ENCODE data around the gene HDAC4. TPM values are rescaled to one million over a fixed set of nuclear protein-coding genes. Genes with fewer than 3 reads are reported as not detected.

HDAC4 gene
- total and polyA plus RNA-seq, 8 donors = 1.7 to 98.8 (median 24.5) TPM

- TF ChIP-seq, protein P1, sequence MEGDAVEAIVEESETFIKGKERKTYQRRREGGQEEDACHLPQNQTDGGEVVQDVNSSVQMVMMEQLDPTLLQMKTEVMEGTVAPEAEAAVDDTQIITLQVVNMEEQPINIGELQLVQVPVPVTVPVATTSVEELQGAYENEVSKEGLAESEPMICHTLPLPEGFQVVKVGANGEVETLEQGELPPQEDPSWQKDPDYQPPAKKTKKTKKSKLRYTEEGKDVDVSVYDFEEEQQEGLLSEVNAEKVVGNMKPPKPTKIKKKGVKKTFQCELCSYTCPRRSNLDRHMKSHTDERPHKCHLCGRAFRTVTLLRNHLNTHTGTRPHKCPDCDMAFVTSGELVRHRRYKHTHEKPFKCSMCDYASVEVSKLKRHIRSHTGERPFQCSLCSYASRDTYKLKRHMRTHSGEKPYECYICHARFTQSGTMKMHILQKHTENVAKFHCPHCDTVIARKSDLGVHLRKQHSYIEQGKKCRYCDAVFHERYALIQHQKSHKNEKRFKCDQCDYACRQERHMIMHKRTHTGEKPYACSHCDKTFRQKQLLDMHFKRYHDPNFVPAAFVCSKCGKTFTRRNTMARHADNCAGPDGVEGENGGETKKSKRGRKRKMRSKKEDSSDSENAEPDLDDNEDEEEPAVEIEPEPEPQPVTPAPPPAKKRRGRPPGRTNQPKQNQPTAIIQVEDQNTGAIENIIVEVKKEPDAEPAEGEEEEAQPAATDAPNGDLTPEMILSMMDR (IDR thresholded peaks at IDR 0.05) = no peak
- TF ChIP-seq POLR2A (IDR thresholded peaks at IDR 0.05) (no peak), POLR2AphosphoS5 (IDR thresholded peaks at IDR 0.05) (no peak), EP300 (IDR thresholded peaks at IDR 0.05) (no peak)
- intact Hi-C loops (cut with DNase I; ENCODE audit: low total_unique reads) = no loop called here
- H3K4me1 ChIP-seq = peaks cover 11 to 67% (median 37%) of the 10 kb centered on the region in 4 donors
- peak overlapping the region in 3 of 5 donors; percentile 26 to 76 (median 73) for H3K27ac ChIP-seq
- no peak for DNase-seq
- no peaks in the 10 kb centered on the region for H3K36me3 ChIP-seq
- WGBS, 5 donors = 86 to 100% (median 88%) methylated on average over 1 of the region's 1 CpG
- H3K27me3 ChIP-seq = no peaks in the 10 kb centered on the region
- H3K4me3 ChIP-seq = no peak overlapping the region
- H3K9me3 ChIP-seq = no peaks in the 10 kb centered on the region
These were observed 159.3 kb downstream of the HDAC4 start for GRCh38 chr2:239241431-239241960.

- WGBS, 5 donors = 64 to 76% (median 71%) methylated on average over 14 to 15 of the region's 15 CpGs
- Histone ChIP-seq H3K4me1 (peaks cover under 1 to 62% (median 27%) of the 10 kb centered on the region in 4 donors), H3K9me3 (no peaks in the 10 kb centered on the region), H3K27ac (peak overlapping the region in 4 of 5 donors; percentile 26 to 76 (median 68)), H3K27me3 (no peaks in the 10 kb centered on the region), H3K4me3 (no peak overlapping the region), H3K36me3 (no peaks in the 10 kb centered on the region)
- TF ChIP-seq POLR2A (IDR thresholded peaks at IDR 0.05) = no peak
- TF ChIP-seq POLR2AphosphoS5 (IDR thresholded peaks at IDR 0.05) = peak in 1 of 3 donors; percentile 13
- TF ChIP-seq, protein P1 (IDR thresholded peaks at IDR 0.05) = no peak
- TF ChIP-seq EP300 (IDR thresholded peaks at IDR 0.05) = peak; percentile 49
- no peak for DNase-seq
- intact Hi-C loops (cut with DNase I; ENCODE audit: low total_unique reads) = no loop called here
These were observed 160.4 kb downstream of the HDAC4 start for GRCh38 chr2:239240414-239240881.

DNA sequence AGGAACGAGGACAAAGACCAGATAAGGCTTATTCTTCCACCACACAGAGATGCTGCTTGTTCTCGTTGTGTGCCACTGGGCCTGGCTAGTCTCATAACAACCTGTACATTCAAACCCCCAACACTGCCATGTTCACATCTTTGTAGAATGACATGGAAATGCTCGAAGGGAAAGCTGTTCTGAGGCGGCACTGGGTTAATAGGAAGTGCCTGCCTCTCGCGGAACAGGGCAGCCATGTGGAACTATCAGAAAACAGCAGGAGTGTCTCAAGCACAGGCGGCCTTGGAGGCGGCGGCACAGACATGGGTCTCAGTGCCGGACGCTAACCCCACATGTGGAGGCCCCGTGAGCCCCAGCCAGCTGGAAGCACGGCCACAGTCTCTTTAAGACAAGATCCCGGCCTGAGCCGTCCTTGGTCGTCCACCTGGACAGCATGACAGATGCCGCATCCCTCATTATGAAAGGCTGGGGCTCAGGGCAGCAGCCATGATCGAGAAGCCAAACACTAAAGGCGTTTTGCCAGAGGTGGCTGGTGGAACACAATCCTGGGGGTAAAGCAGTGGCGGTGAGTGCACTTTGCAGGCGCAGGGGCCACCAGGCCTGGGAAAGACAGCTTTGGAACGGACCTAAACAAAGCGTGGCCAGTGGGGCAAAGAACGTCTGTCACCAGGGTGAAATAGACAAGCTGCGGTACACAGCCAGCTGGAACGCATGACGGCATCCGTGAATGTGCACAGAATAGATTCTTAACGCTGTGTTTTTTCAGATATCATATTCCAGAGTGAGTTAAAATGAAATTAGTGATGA lies 161.0 kb downstream of the HDAC4 start:
- intact Hi-C loops (cut with DNase I; ENCODE audit: low total_unique reads) = no loop called here
- TF ChIP-seq POLR2A (IDR thresholded peaks at IDR 0.05) (no peak), POLR2AphosphoS5 (IDR thresholded peaks at IDR 0.05) (peak in 2 of 3 donors; percentile 6 to 8), EP300 (IDR thresholded peaks at IDR 0.05) (no peak)
- TF ChIP-seq, protein P1 (IDR thresholded peaks at IDR 0.05) = no peak
- Histone ChIP-seq H3K27me3 (no peaks in the 10 kb centered on the region), H3K27ac (peak overlapping the region in 4 of 5 donors; percentile 4 to 76 (median 68)), H3K4me3 (peak overlapping the region in 1 of 4 donors; percentile 16), H3K9me3 (no peaks in the 10 kb centered on the region), H3K36me3 (peaks cover 0 to 5% (median 0%) of the 10 kb centered on the region in 4 donors), H3K4me1 (peaks cover 0 to 56% (median 24%) of the 10 kb centered on the region in 4 donors)
- 65 to 80% (median 77%) methylated on average over 26 to 29 of the region's 29 CpGs for WGBS, 5 donors
- DNase-seq = peak in 1 of 2 donors; percentile 68

DNA sequence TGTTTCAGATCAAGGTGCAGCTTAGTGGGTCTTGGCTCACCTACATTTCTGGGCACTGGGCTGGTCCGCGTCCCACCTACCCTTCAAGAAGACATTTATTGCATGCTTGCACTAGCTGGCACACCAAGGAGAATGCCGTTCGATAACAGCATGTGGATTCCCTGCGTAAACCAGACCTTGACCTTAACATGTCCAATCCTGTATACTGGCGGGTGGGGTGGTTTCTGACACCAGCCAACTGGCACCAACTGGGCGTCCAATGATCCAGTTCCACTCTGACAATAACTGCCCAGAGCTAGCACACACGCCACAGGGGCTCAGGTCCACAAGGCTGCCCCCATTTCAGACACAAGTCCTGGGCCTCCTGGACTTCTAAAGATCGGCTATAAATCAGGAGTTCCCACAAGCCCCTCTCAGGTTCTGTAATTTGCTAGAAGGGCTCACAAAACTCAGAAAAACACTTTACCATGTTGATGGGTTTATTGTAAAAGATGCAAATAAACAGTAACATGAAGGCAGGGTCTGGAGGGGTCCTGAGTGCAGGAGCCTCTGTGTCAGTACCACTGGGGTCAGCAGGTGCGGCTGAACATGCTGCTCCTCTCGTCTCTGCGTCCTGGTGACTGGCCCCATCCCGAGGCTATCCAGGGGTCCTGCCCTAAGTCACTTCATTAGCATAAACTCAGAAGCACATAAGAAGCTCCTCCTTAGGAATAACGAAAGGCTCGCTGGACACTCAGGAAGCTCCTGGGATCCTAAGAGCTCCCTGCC lies 161.8 kb downstream of the HDAC4 start:
- Histone ChIP-seq H3K27me3 (no peaks in the 10 kb centered on the region), H3K4me3 (no peak overlapping the region), H3K4me1 (peaks cover 0 to 52% (median 20%) of the 10 kb centered on the region in 4 donors), H3K27ac (peak overlapping the region in 4 of 5 donors; percentile 4 to 76 (median 68)), H3K9me3 (no peaks in the 10 kb centered on the region), H3K36me3 (peaks cover 0 to 10% (median 0%) of the 10 kb centered on the region in 4 donors)
- intact Hi-C loops (cut with DNase I; ENCODE audit: low total_unique reads) = no loop called here
- DNase-seq = no peak
- 89 to 92% (median 91%) methylated on average over 13 to 15 of the region's 15 CpGs for WGBS, 5 donors
- TF ChIP-seq, protein P1 (IDR thresholded peaks at IDR 0.05) = no peak
- TF ChIP-seq EP300 (IDR thresholded peaks at IDR 0.05) (no peak), POLR2AphosphoS5 (IDR thresholded peaks at IDR 0.05) (no peak), POLR2A (IDR thresholded peaks at IDR 0.05) (no peak)

All from stomach (tissue), 9 donors.